Trophoblast cell (in vitro differentiated cells and primary cell): ENCODE results near the gene WDR19.
"Not testable (repeated sequence)": the region's sequence is repeated elsewhere in the genome, so short reads cannot be mapped to it uniquely, and the experiment has no call there.

Source experiments
- DNase-seq, 2 donors: peaks; one replicate each; pipeline ENCODE4 v3.0.0-alpha.2; 2016
- H2AFZ ChIP-seq: 2 replicates; pipeline ENCODE4 v1.6.1; 2013; ENCODE audit warnings: low read length, moderate library complexity, mild to moderate bottlenecking; ENCODE audit not compliant: insufficient read depth, poor library complexity
- H2AK5ac ChIP-seq: 2 replicates; pipeline ENCODE4 v1.6.1; 2013; ENCODE audit warnings: mild to moderate bottlenecking, low read length
- H2BK120ac ChIP-seq: 2 replicates; pipeline ENCODE4 v1.6.1; 2013; ENCODE audit warnings: low read length, mild to moderate bottlenecking, moderate library complexity; ENCODE audit not compliant: insufficient read depth, poor library complexity
- H2BK12ac ChIP-seq: 2 replicates; pipeline ENCODE4 v1.6.1; 2013; ENCODE audit warnings: mild to moderate bottlenecking, low read length, moderate library complexity
- H2BK5ac ChIP-seq: 2 replicates; pipeline ENCODE4 v1.6.1; 2013; ENCODE audit warnings: low read length, low read depth, moderate library complexity, mild to moderate bottlenecking; ENCODE audit not compliant: poor library complexity
- H3K14ac ChIP-seq: 2 replicates; pipeline ENCODE4 v1.6.1; 2013; ENCODE audit warnings: mild to moderate bottlenecking, low read length
- H3K18ac ChIP-seq: 2 replicates; pipeline ENCODE4 v1.6.1; 2013; ENCODE audit warnings: mild to moderate bottlenecking, low read length
- H3K23ac ChIP-seq: 2 replicates; pipeline ENCODE4 v1.6.1; 2013; ENCODE audit warnings: low read length
- H3K27ac ChIP-seq: 2 replicates; pipeline ENCODE4 v1.5.1; 2013; ENCODE audit warnings: low read depth, mild to moderate bottlenecking, inconsistent platforms, low read length, moderate library complexity
- H3K27me3 ChIP-seq: 2 replicates; pipeline ENCODE4 v1.6.1; 2013; ENCODE audit warnings: inconsistent platforms, mild to moderate bottlenecking, low read length, moderate library complexity; ENCODE audit not compliant: insufficient read depth
- H3K36me3 ChIP-seq, 2 experiments: 1 replicate in 1 of 2; 2 replicates in 1 of 2; pipeline ENCODE4 v1.6.1; 2013; ENCODE audit warnings: low read length in 2 of 2, mild to moderate bottlenecking in 2 of 2, moderate library complexity in 1 of 2; ENCODE audit not compliant: insufficient read depth in 2 of 2, control insufficient read depth in 1 of 2
- H3K4ac ChIP-seq: 2 replicates; pipeline ENCODE4 v1.6.1; 2013; ENCODE audit warnings: low read depth, mild to moderate bottlenecking, low read length, moderate library complexity
- H3K4me1 ChIP-seq, 2 experiments: 1 replicate in 1 of 2; 2 replicates in 1 of 2; pipeline ENCODE4 v1.6.1; 2013; ENCODE audit warnings: low read length in 2 of 2, mild to moderate bottlenecking in 2 of 2, moderate library complexity in 1 of 2; ENCODE audit not compliant: insufficient read depth in 2 of 2, control insufficient read depth in 1 of 2
- H3K4me2 ChIP-seq: 2 replicates; pipeline ENCODE4 v1.6.1; 2013; ENCODE audit warnings: inconsistent platforms, mild to moderate bottlenecking, low read length, moderate library complexity
- H3K4me3 ChIP-seq: 2 replicates; pipeline ENCODE4 v1.5.1; 2013; ENCODE audit warnings: mild to moderate bottlenecking, low read depth, low read length, inconsistent platforms
- H3K79me1 ChIP-seq: one replicate; pipeline ENCODE4 v1.6.1; 2013; ENCODE audit warnings: low read length
- H3K79me2 ChIP-seq: 2 replicates; pipeline ENCODE4 v1.6.1; 2013; ENCODE audit warnings: low read length, mild to moderate bottlenecking; ENCODE audit not compliant: control insufficient read depth, insufficient read depth, poor library complexity
- H3K9ac ChIP-seq: 2 replicates; pipeline ENCODE4 v1.6.1; 2013; ENCODE audit warnings: mild to moderate bottlenecking, low read length
- H3K9me3 ChIP-seq: 2 replicates; pipeline ENCODE4 v1.6.1; 2013; ENCODE audit warnings: low read depth, mild to moderate bottlenecking, control low read depth, inconsistent platforms, low read length; ENCODE audit not compliant: insufficient read depth
- H4K12ac ChIP-seq: 2 replicates; pipeline ENCODE4 v1.6.1; 2013; ENCODE audit warnings: low read depth, mild to moderate bottlenecking, low read length, moderate library complexity
- H4K8ac ChIP-seq: 2 replicates; pipeline ENCODE4 v1.6.1; 2013; ENCODE audit warnings: low read depth, mild to moderate bottlenecking, low read length, moderate library complexity
- H4K91ac ChIP-seq: one replicate; pipeline ENCODE4 v1.6.1; 2013; ENCODE audit warnings: low read depth, mild to moderate bottlenecking, low read length, moderate library complexity
- WGBS: extraction: QIAGEN DNeasy Blood & Tissue Kit; methylation state at CpG from one replicate; pipeline ENCODE4 v1.1.7; 2013; ENCODE audit warnings: missing lambda C conversion rate; ENCODE audit not compliant: insufficient read length, insufficient coverage; ENCODE audit errors: extremely low coverage; 5-methylcytosine and 5-hydroxymethylcytosine counted together

The WDR19 gene

GRCh38 chr4:39179681-39180080 lies 2.6 kb upstream of the WDR19 start:
- no peak overlapping the region for H2BK5ac ChIP-seq
- no peak overlapping the region for H3K9ac ChIP-seq
- H2AFZ ChIP-seq: no peak overlapping the region
- no peak overlapping the region for H3K4me3 ChIP-seq
- no peak overlapping the region for H3K23ac ChIP-seq
- H4K12ac ChIP-seq: no peak overlapping the region
- H4K91ac ChIP-seq: no peak overlapping the region
- H2AK5ac ChIP-seq: no peak overlapping the region
- H3K79me2 ChIP-seq: peaks cover 2% of the 10 kb centered on the region
- H2BK12ac ChIP-seq: no peak overlapping the region
- no peaks in the 10 kb centered on the region for H3K36me3 ChIP-seq
- no peaks in the 10 kb centered on the region for H3K79me1 ChIP-seq
- no peak overlapping the region for H3K27ac ChIP-seq
- H3K18ac ChIP-seq: no peak overlapping the region
- no peak overlapping the region for H4K8ac ChIP-seq
- no peak for DNase-seq
- no peaks in the 10 kb centered on the region for H3K27me3 ChIP-seq
- H3K14ac ChIP-seq: no peak overlapping the region
- H3K9me3 ChIP-seq: no peaks in the 10 kb centered on the region
- H3K4ac ChIP-seq: no peak overlapping the region
- no peaks in the 10 kb centered on the region for H3K4me1 ChIP-seq
- no peak overlapping the region for H3K4me2 ChIP-seq
- H2BK120ac ChIP-seq: no peak overlapping the region
- no CpG with 5 or more reads among the region's 3 CpGs for WGBS

DNA sequence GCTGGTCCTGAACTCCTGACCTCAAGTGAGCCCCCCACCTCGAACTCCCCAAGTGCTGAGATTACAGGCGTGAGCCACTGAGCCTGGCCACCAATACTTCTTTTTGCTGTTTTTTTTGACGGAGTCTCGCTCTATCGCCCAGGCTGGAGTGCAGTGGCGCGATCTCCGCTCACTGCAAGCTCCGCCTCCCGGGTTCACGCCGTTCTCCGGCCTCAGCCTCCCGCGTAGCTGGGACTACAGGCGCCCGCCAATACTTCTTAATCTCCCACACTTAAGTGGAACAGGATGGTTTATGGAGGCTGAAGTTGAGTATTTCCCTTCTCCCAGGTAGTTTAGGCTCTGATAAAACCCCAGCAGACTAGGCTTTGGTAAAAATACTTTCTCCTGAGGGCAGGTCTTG lies 1.7 kb upstream of the WDR19 start:
- H3K14ac ChIP-seq, H4K91ac ChIP-seq, H3K4ac ChIP-seq, H3K79me1 ChIP-seq, H3K4me1 ChIP-seq, H2BK120ac ChIP-seq, H3K23ac ChIP-seq, H3K9ac ChIP-seq, DNase-seq, H3K36me3 ChIP-seq, H3K4me2 ChIP-seq, H2AFZ ChIP-seq, H2BK5ac ChIP-seq, H3K27ac ChIP-seq, H4K8ac ChIP-seq, H3K18ac ChIP-seq, H3K9me3 ChIP-seq, H4K12ac ChIP-seq, H3K4me3 ChIP-seq, H3K79me2 ChIP-seq, H3K27me3 ChIP-seq, H2AK5ac ChIP-seq, H2BK12ac ChIP-seq: not testable (repeated sequence)
- no CpG with 5 or more reads among the region's 17 CpGs for WGBS

DNA sequence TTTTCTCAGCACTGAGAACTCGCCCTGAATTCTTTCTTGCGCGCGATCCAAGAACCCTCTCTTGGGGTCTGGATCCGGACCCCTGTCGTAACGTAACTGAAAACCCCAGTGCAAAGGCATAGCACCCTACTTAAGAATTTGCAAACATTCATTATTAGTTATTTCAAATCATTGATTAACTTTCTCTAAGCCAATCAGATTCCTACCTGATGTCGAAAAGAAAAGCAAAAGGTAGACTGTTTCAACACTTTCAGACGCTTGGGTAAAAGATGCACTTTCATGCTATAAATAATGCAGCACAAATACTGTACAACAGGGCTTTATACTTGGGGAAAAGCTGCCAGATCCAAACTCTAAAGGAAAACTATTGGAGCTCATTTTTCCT lies 817 bp upstream of the WDR19 start:
- Histone ChIP-seq H3K4me2 (peak overlapping the region; percentile 74), H3K9ac (no peak overlapping the region), H4K91ac (no peak overlapping the region), H2AK5ac (no peak overlapping the region), H4K8ac (peak overlapping the region; percentile 17), H3K4me1 (no peaks in the 10 kb centered on the region), H3K27ac (no peak overlapping the region), H3K14ac (no peak overlapping the region), H3K79me2 (peaks cover 2% of the 10 kb centered on the region), H4K12ac (no peak overlapping the region), H2BK5ac (no peak overlapping the region), H3K27me3 (no peaks in the 10 kb centered on the region), H2BK12ac (no peak overlapping the region), H3K79me1 (no peaks in the 10 kb centered on the region), H3K9me3 (no peaks in the 10 kb centered on the region), H3K18ac (no peak overlapping the region), H3K4me3 (no peak overlapping the region), H2BK120ac (no peak overlapping the region), H3K23ac (no peak overlapping the region), H3K4ac (no peak overlapping the region), H2AFZ (no peak overlapping the region), H3K36me3 (no peaks in the 10 kb centered on the region)
- no peak for DNase-seq
- WGBS: no CpG with 5 or more reads among the region's 9 CpGs

DNA sequence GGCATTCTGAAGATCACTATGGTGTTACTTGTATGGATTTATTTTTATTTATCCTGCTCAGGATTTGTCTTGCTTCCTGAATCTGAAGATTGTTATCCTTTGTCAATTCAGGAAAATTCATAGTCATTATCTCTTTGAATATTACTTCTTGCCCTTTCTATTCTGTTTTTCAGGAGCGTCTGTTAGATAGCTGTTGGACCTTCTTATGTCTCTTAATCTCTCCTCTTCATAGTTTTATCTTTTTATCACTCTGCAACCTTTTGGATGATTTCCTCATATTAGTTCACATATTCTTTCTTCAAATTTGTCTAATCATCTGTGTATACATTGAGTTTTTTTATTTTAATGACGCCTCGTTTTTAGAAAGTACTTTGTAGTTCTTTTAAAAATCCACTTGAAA lies 19.6 kb downstream of the WDR19 start:
- no peaks in the 10 kb centered on the region for H3K79me1 ChIP-seq
- no peak overlapping the region for H3K27ac ChIP-seq
- no peak overlapping the region for H3K23ac ChIP-seq
- no peak overlapping the region for H3K4ac ChIP-seq
- H3K4me1 ChIP-seq: no peaks in the 10 kb centered on the region
- H3K14ac ChIP-seq: no peak overlapping the region
- no peak overlapping the region for H2BK12ac ChIP-seq
- no peak overlapping the region for H4K8ac ChIP-seq
- H2AFZ ChIP-seq: no peak overlapping the region
- no peak overlapping the region for H4K12ac ChIP-seq
- WGBS: no CpG with 5 or more reads among the region's 3 CpGs
- no peak for DNase-seq
- no peak overlapping the region for H2BK5ac ChIP-seq
- no peaks in the 10 kb centered on the region for H3K36me3 ChIP-seq
- H3K4me3 ChIP-seq: no peak overlapping the region
- H4K91ac ChIP-seq: no peak overlapping the region
- H3K9ac ChIP-seq: no peak overlapping the region
- H3K4me2 ChIP-seq: no peak overlapping the region
- no peaks in the 10 kb centered on the region for H3K27me3 ChIP-seq
- H3K9me3 ChIP-seq: no peaks in the 10 kb centered on the region
- no peaks in the 10 kb centered on the region for H3K79me2 ChIP-seq
- H3K18ac ChIP-seq: no peak overlapping the region
- no peak overlapping the region for H2AK5ac ChIP-seq
- no peak overlapping the region for H2BK120ac ChIP-seq

DNA sequence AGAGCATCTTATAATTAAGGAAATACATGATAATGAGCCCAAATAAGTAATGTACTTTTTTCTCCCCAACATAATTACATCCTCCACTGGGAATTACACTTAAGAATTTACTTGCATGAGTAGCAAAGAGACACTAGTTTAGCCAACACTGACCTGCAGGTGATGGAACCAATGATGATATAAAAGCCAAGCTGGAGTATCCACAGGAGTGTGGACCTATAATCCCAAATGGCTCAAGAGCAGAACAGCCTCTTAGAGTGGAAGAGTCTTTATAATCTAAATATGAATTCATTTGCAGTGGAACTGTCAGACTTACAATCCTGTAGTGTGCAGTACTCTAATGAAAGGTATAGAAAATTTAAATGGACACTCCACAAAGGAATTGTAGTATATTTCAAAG lies 22.2 kb downstream of the WDR19 start:
- Histone ChIP-seq H3K27me3 (no peaks in the 10 kb centered on the region), H2AFZ (no peak overlapping the region), H3K4ac (no peak overlapping the region), H3K79me2 (no peaks in the 10 kb centered on the region), H3K27ac (no peak overlapping the region), H4K8ac (no peak overlapping the region), H2BK5ac (no peak overlapping the region), H3K4me1 (no peaks in the 10 kb centered on the region), H3K9me3 (no peaks in the 10 kb centered on the region), H3K79me1 (no peaks in the 10 kb centered on the region), H2BK120ac (no peak overlapping the region), H3K4me3 (no peak overlapping the region), H2AK5ac (no peak overlapping the region), H3K18ac (no peak overlapping the region), H2BK12ac (no peak overlapping the region), H3K14ac (no peak overlapping the region), H3K9ac (no peak overlapping the region), H4K91ac (no peak overlapping the region), H3K4me2 (no peak overlapping the region), H3K36me3 (no peaks in the 10 kb centered on the region), H3K23ac (no peak overlapping the region), H4K12ac (no peak overlapping the region)
- DNase-seq: no peak
